SK-N-SH treated with all-trans-retinoic acid at 6 μM for 48 hours (cell line): Measurements from ENCODE around the gene PARD3.

Experiments
- ATAC-seq: fragments of 200-7000 bp; cut with Tn5 transposase; 3 replicates; pipeline ENCODE4 v1.9.1; 2020; ENCODE audit warnings: mild to moderate bottlenecking, moderate library complexity
- ARNTL ChIP-seq: fragments of 450-650 bp; formaldehyde crosslinking; IDR thresholded peaks from 2 replicates; pipeline ENCODE4 v1.5.0; 2020; ENCODE audit warnings: low read depth, mild to moderate bottlenecking, moderate library complexity, borderline replicate concordance
- BACH2 ChIP-seq: fragments of 250-450 bp; sonication (Bioruptor Pico); IDR thresholded peaks from 2 replicates; pipeline ENCODE4 v1.9.0; 2021; ENCODE audit warnings: mild to moderate bottlenecking, borderline replicate concordance
- CSDC2 ChIP-seq: fragments of 250-450 bp; sonication (Bioruptor Pico); IDR thresholded peaks from 2 replicates; pipeline ENCODE4 v1.5.0; 2020; ENCODE audit warnings: mild to moderate bottlenecking, moderate library complexity
- CSRNP3 ChIP-seq: fragments of 250-450 bp; sonication (Bioruptor Pico); IDR thresholded peaks from 2 replicates; pipeline ENCODE4 v1.5.1; 2021; ENCODE audit warnings: mild to moderate bottlenecking, moderate library complexity
- ESRRG ChIP-seq: fragments of 250-450 bp; sonication (Bioruptor Pico); IDR thresholded peaks from 2 replicates; pipeline ENCODE4 v1.6.1; 2021; ENCODE audit warnings: mild to moderate bottlenecking
- GLIS3 ChIP-seq: fragments of 250-450 bp; sonication (Bioruptor Pico); IDR thresholded peaks from 2 replicates; pipeline ENCODE4 v1.5.0; 2020; ENCODE audit warnings: mild to moderate bottlenecking, moderate library complexity
- ISL1 ChIP-seq: fragments of 250-450 bp; sonication (Bioruptor Pico); IDR thresholded peaks from 2 replicates; pipeline ENCODE4 v2.1.2; 2022; ENCODE audit warnings: mild to moderate bottlenecking, moderate library complexity
- OSR1 ChIP-seq: fragments of 250-450 bp; sonication (Bioruptor Pico); IDR thresholded peaks from 2 replicates; pipeline ENCODE4 v1.8.0; 2022; ENCODE audit warnings: moderate library complexity, mild to moderate bottlenecking, inconsistent platforms
- PATZ1 ChIP-seq: fragments of 250-450 bp; sonication (Bioruptor Pico); IDR thresholded peaks from 2 replicates; pipeline ENCODE4 v1.8.0; 2020; ENCODE audit warnings: mild to moderate bottlenecking, moderate library complexity, borderline replicate concordance
- PPARA ChIP-seq: fragments of 250-450 bp; sonication (Bioruptor Pico); IDR thresholded peaks from 2 replicates; pipeline ENCODE4 v1.5.0; 2020; ENCODE audit warnings: mild to moderate bottlenecking, borderline replicate concordance
- RARB ChIP-seq: fragments of 250-450 bp; sonication (Bioruptor Pico); IDR thresholded peaks from 2 replicates; pipeline ENCODE4 v1.8.0; 2021; ENCODE audit warnings: mild to moderate bottlenecking, moderate library complexity
- SNAI2 ChIP-seq: fragments of 250-450 bp; sonication (Bioruptor Pico); IDR thresholded peaks from 2 replicates; pipeline ENCODE4 v1.5.0; 2020; ENCODE audit warnings: mild to moderate bottlenecking, moderate library complexity
- TCF4 ChIP-seq: fragments of 250-450 bp; sonication (Bioruptor Pico); IDR thresholded peaks from 2 replicates; pipeline ENCODE4 v1.8.0; 2021; ENCODE audit warnings: mild to moderate bottlenecking, moderate library complexity, borderline replicate concordance
- TOX ChIP-seq: fragments of 250-450 bp; sonication (Bioruptor Pico); IDR thresholded peaks from 2 replicates; pipeline ENCODE4 v1.8.0; 2021; ENCODE audit warnings: mild to moderate bottlenecking, moderate library complexity, borderline replicate concordance
- ZC3H10 ChIP-seq: fragments of 250-450 bp; sonication (Bioruptor Pico); IDR thresholded peaks from 2 replicates; pipeline ENCODE4 v1.5.1; 2021; ENCODE audit warnings: mild to moderate bottlenecking, moderate library complexity
- ZFP3 ChIP-seq: fragments of 250-450 bp; sonication (Bioruptor Pico); IDR thresholded peaks from 2 replicates; pipeline ENCODE4 v1.5.0; 2020; ENCODE audit warnings: mild to moderate bottlenecking, moderate library complexity
- ZFP30 ChIP-seq: fragments of 450-650 bp; formaldehyde crosslinking; IDR thresholded peaks from 2 replicates; pipeline ENCODE4 v1.5.0; 2022; ENCODE audit warnings: mild to moderate bottlenecking, moderate library complexity
- ZNF8 ChIP-seq: fragments of 450-650 bp; formaldehyde crosslinking; IDR thresholded peaks from 2 replicates; pipeline ENCODE4 v1.5.0; 2020; ENCODE audit warnings: mild to moderate bottlenecking, moderate library complexity
- TF ChIP-seq, protein P1 (sequence below): fragments of 250-450 bp; sonication (Bioruptor Pico); IDR thresholded peaks from 2 replicates; pipeline ENCODE4 v1.8.0; 2021; ENCODE audit warnings: low read depth, mild to moderate bottlenecking, moderate library complexity, borderline replicate concordance
- TF ChIP-seq, protein P2 (sequence below): fragments of 250-450 bp; sonication (Bioruptor Pico); IDR thresholded peaks from 2 replicates; pipeline ENCODE4 v1.5.0; 2020; ENCODE audit warnings: mild to moderate bottlenecking, moderate library complexity

PARD3 gene

GRCh38 chr10:34192646-34193045 lies 622.5 kb downstream of the PARD3 start:
- no peak for ATAC-seq
- no peak for TF ChIP-seq ISL1 (CRISPR knock-in tag)
- no peak for TF ChIP-seq PPARA (CRISPR knock-in tag)
- TF ChIP-seq CSRNP3 (CRISPR knock-in tag), result no peak
- no peak for TF ChIP-seq ZFP30 (CRISPR knock-in tag)
- no peak for TF ChIP-seq CSDC2
- TF ChIP-seq, all 23 proteins: peak for 0

DNA sequence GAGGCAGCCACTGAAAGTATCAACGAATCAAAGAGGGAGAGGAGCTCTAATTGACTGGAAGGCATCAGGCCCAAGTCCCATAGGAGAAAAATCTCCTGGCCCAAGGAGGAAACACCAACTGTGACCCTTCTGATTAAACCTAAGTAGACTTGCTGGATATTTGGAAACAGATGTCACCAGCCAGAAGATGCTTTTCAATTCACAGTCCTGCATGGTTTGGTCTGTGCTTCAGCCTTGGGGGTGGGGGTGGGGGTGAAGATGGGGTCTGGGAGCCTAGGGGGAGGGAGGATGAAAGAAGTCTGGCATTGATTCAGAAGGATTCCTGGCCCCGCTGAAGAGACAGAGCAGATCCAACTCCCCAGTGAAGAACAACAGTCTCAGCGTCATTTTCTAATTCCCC lies 623.7 kb downstream of the PARD3 start:
- no peak for TF ChIP-seq ESRRG (CRISPR knock-in tag)
- TF ChIP-seq PPARA (CRISPR knock-in tag), result no peak
- no peak for TF ChIP-seq TOX
- TF ChIP-seq RARB (CRISPR knock-in tag), result no peak
- no peak for TF ChIP-seq ZFP30 (CRISPR knock-in tag)
- TF ChIP-seq SNAI2 (CRISPR knock-in tag), result no peak
- TF ChIP-seq ZC3H10 (CRISPR knock-in tag), result no peak
- TF ChIP-seq PATZ1, result no peak
- TF ChIP-seq, protein P1, sequence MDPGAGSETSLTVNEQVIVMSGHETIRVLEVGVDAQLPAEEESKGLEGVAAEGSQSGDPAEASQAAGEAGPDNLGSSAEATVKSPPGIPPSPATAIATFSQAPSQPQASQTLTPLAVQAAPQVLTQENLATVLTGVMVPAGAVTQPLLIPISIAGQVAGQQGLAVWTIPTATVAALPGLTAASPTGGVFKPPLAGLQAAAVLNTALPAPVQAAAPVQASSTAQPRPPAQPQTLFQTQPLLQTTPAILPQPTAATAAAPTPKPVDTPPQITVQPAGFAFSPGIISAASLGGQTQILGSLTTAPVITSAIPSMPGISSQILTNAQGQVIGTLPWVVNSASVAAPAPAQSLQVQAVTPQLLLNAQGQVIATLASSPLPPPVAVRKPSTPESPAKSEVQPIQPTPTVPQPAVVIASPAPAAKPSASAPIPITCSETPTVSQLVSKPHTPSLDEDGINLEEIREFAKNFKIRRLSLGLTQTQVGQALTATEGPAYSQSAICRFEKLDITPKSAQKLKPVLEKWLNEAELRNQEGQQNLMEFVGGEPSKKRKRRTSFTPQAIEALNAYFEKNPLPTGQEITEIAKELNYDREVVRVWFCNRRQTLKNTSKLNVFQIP (CRISPR knock-in tag), result no peak
- no peak for TF ChIP-seq GLIS3 (CRISPR knock-in tag)
- TF ChIP-seq CSRNP3 (CRISPR knock-in tag), result no peak
- no peak for TF ChIP-seq ZFP3
- TF ChIP-seq, protein P2, sequence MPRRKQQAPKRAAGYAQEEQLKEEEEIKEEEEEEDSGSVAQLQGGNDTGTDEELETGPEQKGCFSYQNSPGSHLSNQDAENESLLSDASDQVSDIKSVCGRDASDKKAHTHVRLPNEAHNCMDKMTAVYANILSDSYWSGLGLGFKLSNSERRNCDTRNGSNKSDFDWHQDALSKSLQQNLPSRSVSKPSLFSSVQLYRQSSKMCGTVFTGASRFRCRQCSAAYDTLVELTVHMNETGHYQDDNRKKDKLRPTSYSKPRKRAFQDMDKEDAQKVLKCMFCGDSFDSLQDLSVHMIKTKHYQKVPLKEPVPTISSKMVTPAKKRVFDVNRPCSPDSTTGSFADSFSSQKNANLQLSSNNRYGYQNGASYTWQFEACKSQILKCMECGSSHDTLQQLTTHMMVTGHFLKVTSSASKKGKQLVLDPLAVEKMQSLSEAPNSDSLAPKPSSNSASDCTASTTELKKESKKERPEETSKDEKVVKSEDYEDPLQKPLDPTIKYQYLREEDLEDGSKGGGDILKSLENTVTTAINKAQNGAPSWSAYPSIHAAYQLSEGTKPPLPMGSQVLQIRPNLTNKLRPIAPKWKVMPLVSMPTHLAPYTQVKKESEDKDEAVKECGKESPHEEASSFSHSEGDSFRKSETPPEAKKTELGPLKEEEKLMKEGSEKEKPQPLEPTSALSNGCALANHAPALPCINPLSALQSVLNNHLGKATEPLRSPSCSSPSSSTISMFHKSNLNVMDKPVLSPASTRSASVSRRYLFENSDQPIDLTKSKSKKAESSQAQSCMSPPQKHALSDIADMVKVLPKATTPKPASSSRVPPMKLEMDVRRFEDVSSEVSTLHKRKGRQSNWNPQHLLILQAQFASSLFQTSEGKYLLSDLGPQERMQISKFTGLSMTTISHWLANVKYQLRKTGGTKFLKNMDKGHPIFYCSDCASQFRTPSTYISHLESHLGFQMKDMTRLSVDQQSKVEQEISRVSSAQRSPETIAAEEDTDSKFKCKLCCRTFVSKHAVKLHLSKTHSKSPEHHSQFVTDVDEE (CRISPR knock-in tag), result no peak
- no peak for TF ChIP-seq TCF4 (CRISPR knock-in tag)
- no peak for TF ChIP-seq ISL1 (CRISPR knock-in tag)
- TF ChIP-seq ARNTL (CRISPR knock-in tag), result no peak
- no peak for ATAC-seq

GRCh38 chr10:34190580-34190979 lies 624.5 kb downstream of the PARD3 start:
- no peak for TF ChIP-seq PATZ1
- TF ChIP-seq ARNTL (CRISPR knock-in tag), result no peak
- ATAC-seq, result no peak

- TF ChIP-seq TOX (no peak), PATZ1 (no peak), CSDC2 (no peak), TCF4 (CRISPR knock-in tag) (no peak), ARNTL (CRISPR knock-in tag) (no peak), RARB (CRISPR knock-in tag) (no peak), ZNF8 (CRISPR knock-in tag) (no peak), ZC3H10 (CRISPR knock-in tag) (no peak), ZFP30 (CRISPR knock-in tag) (no peak), GLIS3 (CRISPR knock-in tag) (no peak), OSR1 (CRISPR knock-in tag) (no peak), PPARA (CRISPR knock-in tag) (no peak), BACH2 (CRISPR knock-in tag) (no peak), SNAI2 (CRISPR knock-in tag) (no peak)
- TF ChIP-seq, protein P1 (CRISPR knock-in tag), result no peak
- no peak for ATAC-seq
These were observed 625.3 kb downstream of the PARD3 start for GRCh38 chr10:34189830-34190229.
